ENCODE measurements around the gene PHLDA1. TPM values are rescaled to one million over a fixed set of nuclear protein-coding genes. Genes with fewer than 3 reads are reported as not detected.
"Not testable (repeated sequence)": the region's sequence is repeated elsewhere in the genome, so short reads cannot be mapped to it uniquely, and the experiment has no call there.

PHLDA1 gene
- total RNA-seq, 1 experiment from 2014 or later: 34.9 TPM

DNA sequence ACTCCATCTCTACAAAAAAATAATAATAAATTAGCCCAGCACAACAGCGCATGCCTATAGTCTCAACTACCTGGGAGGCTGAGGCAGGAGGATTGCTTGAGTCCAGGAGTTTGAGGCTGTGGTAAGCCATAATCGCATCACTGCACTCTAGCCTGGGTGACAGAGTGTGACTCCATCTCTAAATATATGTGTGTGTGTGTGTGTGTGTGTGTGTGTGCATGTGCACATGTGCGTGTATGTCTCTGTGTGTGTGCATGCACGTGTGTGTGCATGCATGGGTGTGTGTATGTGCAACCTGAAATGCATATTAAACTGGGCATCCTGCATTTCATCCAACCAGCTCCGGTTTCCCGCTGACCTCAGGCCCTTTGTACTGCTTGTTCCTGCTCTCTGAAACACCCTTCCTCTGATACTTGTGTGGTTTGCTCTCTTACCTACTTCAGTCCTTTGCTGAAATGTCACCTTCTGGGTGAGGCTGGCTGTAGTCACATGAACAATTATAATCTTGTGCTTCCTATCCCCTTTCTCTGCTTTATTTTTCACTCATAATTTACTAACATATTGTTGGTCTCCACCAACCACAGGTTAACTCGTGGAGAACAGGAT lies 46.9 kb downstream of the PHLDA1 start:
- no peak overlapping the region for H3K27ac Mint-ChIP-seq
- H3K36me3 Mint-ChIP-seq: no peaks in the 10 kb centered on the region; the same call in none of the 2 replicates
- no peak for DNase-seq (ENCODE audit: low spot score)
- ChIA-PET POLR2A (no interaction called here), CTCF (no interaction called here)
- TF ChIP-seq ZNF138 (CRISPR knock-in tag; conservative IDR thresholded peaks at IDR 0.05) (no peak), ESRRA (CRISPR knock-in tag; IDR thresholded peaks at IDR 0.05; ENCODE audit: borderline replicate concordance) (no peak), NR1H2 (CRISPR knock-in tag; IDR thresholded peaks at IDR 0.05) (no peak), IRF2 (CRISPR knock-in tag; IDR thresholded peaks at IDR 0.05; ENCODE audit: borderline replicate concordance, low read depth) (no peak), RORB (CRISPR knock-in tag; IDR thresholded peaks at IDR 0.05) (no peak), ZNF263 (CRISPR knock-in tag; IDR thresholded peaks at IDR 0.05; ENCODE audit: low read depth) (no peak), FOXP1 (CRISPR knock-in tag; IDR thresholded peaks at IDR 0.05; ENCODE audit: borderline replicate concordance) (no peak), FOXK1 (CRISPR knock-in tag; IDR thresholded peaks at IDR 0.05) (no peak)
- TF ChIP-seq, protein P1, sequence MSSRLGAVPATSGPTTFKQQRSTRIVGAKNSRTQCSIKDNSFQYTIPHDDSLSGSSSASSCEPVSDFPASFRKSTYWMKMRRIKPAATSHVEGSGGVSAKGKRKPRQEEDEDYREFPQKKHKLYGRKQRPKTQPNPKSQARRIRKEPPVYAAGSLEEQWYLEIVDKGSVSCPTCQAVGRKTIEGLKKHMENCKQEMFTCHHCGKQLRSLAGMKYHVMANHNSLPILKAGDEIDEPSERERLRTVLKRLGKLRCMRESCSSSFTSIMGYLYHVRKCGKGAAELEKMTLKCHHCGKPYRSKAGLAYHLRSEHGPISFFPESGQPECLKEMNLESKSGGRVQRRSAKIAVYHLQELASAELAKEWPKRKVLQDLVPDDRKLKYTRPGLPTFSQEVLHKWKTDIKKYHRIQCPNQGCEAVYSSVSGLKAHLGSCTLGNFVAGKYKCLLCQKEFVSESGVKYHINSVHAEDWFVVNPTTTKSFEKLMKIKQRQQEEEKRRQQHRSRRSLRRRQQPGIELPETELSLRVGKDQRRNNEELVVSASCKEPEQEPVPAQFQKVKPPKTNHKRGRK (CRISPR knock-in tag; IDR thresholded peaks at IDR 0.05; ENCODE audit: borderline replicate concordance): no peak
- TF ChIP-seq, protein P2, sequence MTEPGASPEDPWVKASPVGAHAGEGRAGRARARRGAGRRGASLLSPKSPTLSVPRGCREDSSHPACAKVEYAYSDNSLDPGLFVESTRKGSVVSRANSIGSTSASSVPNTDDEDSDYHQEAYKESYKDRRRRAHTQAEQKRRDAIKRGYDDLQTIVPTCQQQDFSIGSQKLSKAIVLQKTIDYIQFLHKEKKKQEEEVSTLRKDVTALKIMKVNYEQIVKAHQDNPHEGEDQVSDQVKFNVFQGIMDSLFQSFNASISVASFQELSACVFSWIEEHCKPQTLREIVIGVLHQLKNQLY (CRISPR knock-in tag; IDR thresholded peaks at IDR 0.05): no peak
- TF ChIP-seq, protein P3, sequence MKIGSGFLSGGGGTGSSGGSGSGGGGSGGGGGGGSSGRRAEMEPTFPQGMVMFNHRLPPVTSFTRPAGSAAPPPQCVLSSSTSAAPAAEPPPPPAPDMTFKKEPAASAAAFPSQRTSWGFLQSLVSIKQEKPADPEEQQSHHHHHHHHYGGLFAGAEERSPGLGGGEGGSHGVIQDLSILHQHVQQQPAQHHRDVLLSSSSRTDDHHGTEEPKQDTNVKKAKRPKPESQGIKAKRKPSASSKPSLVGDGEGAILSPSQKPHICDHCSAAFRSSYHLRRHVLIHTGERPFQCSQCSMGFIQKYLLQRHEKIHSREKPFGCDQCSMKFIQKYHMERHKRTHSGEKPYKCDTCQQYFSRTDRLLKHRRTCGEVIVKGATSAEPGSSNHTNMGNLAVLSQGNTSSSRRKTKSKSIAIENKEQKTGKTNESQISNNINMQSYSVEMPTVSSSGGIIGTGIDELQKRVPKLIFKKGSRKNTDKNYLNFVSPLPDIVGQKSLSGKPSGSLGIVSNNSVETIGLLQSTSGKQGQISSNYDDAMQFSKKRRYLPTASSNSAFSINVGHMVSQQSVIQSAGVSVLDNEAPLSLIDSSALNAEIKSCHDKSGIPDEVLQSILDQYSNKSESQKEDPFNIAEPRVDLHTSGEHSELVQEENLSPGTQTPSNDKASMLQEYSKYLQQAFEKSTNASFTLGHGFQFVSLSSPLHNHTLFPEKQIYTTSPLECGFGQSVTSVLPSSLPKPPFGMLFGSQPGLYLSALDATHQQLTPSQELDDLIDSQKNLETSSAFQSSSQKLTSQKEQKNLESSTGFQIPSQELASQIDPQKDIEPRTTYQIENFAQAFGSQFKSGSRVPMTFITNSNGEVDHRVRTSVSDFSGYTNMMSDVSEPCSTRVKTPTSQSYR (CRISPR knock-in tag; IDR thresholded peaks at IDR 0.05): no peak
- TF ChIP-seq, protein P4, sequence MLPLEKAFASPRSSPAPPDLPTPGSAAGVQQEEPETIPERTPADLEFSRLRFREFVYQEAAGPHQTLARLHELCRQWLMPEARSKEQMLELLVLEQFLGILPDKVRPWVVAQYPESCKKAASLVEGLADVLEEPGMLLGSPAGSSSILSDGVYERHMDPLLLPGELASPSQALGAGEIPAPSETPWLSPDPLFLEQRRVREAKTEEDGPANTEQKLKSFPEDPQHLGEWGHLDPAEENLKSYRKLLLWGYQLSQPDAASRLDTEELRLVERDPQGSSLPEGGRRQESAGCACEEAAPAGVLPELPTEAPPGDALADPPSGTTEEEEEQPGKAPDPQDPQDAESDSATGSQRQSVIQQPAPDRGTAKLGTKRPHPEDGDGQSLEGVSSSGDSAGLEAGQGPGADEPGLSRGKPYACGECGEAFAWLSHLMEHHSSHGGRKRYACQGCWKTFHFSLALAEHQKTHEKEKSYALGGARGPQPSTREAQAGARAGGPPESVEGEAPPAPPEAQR (CRISPR knock-in tag; IDR thresholded peaks at IDR 0.05): no peak
- TF ChIP-seq, protein P5, sequence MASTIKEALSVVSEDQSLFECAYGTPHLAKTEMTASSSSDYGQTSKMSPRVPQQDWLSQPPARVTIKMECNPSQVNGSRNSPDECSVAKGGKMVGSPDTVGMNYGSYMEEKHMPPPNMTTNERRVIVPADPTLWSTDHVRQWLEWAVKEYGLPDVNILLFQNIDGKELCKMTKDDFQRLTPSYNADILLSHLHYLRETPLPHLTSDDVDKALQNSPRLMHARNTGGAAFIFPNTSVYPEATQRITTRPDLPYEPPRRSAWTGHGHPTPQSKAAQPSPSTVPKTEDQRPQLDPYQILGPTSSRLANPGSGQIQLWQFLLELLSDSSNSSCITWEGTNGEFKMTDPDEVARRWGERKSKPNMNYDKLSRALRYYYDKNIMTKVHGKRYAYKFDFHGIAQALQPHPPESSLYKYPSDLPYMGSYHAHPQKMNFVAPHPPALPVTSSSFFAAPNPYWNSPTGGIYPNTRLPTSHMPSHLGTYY (CRISPR knock-in tag; IDR thresholded peaks at IDR 0.05): no peak
- TF ChIP-seq, protein P6, sequence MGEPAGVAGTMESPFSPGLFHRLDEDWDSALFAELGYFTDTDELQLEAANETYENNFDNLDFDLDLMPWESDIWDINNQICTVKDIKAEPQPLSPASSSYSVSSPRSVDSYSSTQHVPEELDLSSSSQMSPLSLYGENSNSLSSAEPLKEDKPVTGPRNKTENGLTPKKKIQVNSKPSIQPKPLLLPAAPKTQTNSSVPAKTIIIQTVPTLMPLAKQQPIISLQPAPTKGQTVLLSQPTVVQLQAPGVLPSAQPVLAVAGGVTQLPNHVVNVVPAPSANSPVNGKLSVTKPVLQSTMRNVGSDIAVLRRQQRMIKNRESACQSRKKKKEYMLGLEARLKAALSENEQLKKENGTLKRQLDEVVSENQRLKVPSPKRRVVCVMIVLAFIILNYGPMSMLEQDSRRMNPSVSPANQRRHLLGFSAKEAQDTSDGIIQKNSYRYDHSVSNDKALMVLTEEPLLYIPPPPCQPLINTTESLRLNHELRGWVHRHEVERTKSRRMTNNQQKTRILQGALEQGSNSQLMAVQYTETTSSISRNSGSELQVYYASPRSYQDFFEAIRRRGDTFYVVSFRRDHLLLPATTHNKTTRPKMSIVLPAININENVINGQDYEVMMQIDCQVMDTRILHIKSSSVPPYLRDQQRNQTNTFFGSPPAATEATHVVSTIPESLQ (CRISPR knock-in tag; IDR thresholded peaks at IDR 0.05): no peak
- no peaks in the 10 kb centered on the region; the same call in 1 of the 2 replicates for H3K27me3 Mint-ChIP-seq (ENCODE audit: low read depth)
- peaks cover 13% of the 10 kb centered on the region for H3K9me3 Mint-ChIP-seq
- ATAC-seq: no peak
- H3K4me1 Mint-ChIP-seq: peaks cover 36% of the 10 kb centered on the region
- H3K4me3 Mint-ChIP-seq: no peak overlapping the region

DNA sequence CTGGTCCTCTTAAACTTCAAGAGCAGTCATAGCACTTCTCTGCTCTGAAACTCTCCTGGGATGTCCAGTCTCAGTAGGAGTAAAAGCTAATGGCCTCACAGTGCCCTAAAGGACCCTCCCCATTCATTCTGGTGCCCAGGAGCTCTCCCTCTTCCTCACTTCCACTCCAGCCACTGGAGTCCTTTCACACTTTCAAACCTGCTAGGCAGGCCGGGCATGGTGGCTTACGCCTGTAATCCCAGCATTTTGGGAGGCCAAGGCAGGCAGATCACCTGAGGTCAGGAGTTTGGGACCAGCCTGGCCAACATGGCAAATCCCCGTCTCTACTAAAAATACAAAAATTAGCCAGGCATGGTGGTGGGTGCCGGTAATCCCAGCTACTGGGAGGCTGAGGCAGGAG lies 47.7 kb downstream of the PHLDA1 start:
- not testable (repeated sequence) for DNase-seq (ENCODE audit: low spot score)

More for the DNA sequence above, 47.7 kb downstream of the PHLDA1 start:
- CTCF ChIA-PET: interaction anchor here (0.6 to 0.7 kb wide), 2 partner anchors 17 to 902 kb away, joined by 3 read pairs; no protein-coding TSS in a partner anchor
- Mint-ChIP-seq H3K9me3 (peaks cover 12% of the 10 kb centered on the region), H3K4me1 (peaks cover 41% of the 10 kb centered on the region)
- ATAC-seq; H3K27me3 Mint-ChIP-seq (ENCODE audit: low read depth); POLR2A ChIA-PET; H3K36me3 Mint-ChIP-seq; H3K27ac Mint-ChIP-seq; H3K4me3 Mint-ChIP-seq: not testable (repeated sequence)

Data from WTC11 (cell line).